A673 (cell line): ENCODE results near the gene SMARCA2.

Experiments used
- EZH2 ChIP-seq: fragments of 200-600 bp; sonication (generic); IDR thresholded peaks from 2 replicates; pipeline ENCODE4 v1.6.1; 2017; ENCODE audit warnings: borderline replicate concordance, low read depth, mild to moderate bottlenecking, mixed read lengths, antibody characterized with exemption, low read length; ENCODE audit not compliant: poor library complexity, severe bottlenecking
- TF ChIP-seq, protein P1 (sequence below): fragments of 300-800, 200-600 bp; sonication (generic); conservative IDR thresholded peaks from 2 replicates; pipeline ENCODE4 v1.5.1; 2017; ENCODE audit warnings: low read depth, mild to moderate bottlenecking, antibody characterized with exemption, low read length, moderate library complexity, mixed read lengths

DNA sequence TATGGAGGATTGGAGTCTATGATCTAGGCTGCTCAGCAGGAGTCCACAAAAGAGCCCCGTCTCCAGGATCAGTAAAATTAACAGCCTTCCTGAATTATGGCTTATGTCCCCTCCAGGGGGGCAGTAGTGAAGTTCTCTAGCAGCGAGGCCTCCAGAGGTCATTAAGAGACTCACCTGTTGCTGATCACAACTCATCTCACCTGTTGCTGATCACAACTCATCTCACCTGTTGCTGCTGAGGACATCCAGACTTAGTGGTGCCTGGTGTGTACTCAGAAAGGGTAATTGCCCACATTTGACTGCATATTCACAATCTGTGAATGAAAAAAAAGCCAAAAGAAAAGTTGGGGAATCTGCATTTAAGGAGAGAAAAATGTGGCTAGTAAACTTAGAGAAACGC, 129.5 kb downstream of the SMARCA2 start:
- no peak for TF ChIP-seq EZH2
- TF ChIP-seq, protein P1, sequence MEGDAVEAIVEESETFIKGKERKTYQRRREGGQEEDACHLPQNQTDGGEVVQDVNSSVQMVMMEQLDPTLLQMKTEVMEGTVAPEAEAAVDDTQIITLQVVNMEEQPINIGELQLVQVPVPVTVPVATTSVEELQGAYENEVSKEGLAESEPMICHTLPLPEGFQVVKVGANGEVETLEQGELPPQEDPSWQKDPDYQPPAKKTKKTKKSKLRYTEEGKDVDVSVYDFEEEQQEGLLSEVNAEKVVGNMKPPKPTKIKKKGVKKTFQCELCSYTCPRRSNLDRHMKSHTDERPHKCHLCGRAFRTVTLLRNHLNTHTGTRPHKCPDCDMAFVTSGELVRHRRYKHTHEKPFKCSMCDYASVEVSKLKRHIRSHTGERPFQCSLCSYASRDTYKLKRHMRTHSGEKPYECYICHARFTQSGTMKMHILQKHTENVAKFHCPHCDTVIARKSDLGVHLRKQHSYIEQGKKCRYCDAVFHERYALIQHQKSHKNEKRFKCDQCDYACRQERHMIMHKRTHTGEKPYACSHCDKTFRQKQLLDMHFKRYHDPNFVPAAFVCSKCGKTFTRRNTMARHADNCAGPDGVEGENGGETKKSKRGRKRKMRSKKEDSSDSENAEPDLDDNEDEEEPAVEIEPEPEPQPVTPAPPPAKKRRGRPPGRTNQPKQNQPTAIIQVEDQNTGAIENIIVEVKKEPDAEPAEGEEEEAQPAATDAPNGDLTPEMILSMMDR: no peak
